Vagina (tissue), 2 donors: ENCODE measurements around the gene PFAS.

Experiments used
- CTCF ChIP-seq, 3 experiments: fragments of 450-650 bp in 2 of 3; fragments of 200-600 bp in 1 of 3; sonication (generic) in 1 of 3; IDR thresholded peaks; one replicate each; pipeline ENCODE4 v1.5.1; 2017 to 2019; ENCODE audit warnings: antibody characterized with exemption in 3 of 3, mild to moderate bottlenecking in 2 of 3, moderate library complexity in 2 of 3
- POLR2A ChIP-seq, 2 donors: fragments of 450-650 bp; IDR thresholded peaks; one replicate each; pipeline ENCODE4 v1.6.1; 2017; ENCODE audit warnings: antibody characterized with exemption in 2 of 2, mild to moderate bottlenecking in 2 of 2, moderate library complexity in 2 of 2
- POLR2AphosphoS5 ChIP-seq, 2 donors: sonication (generic); formaldehyde crosslinking; IDR thresholded peaks; one replicate each; pipeline ENCODE4 v1.9.0; 2017; ENCODE audit warnings: antibody characterized with exemption in 2 of 2, mild to moderate bottlenecking in 2 of 2, low read depth in 1 of 2; ENCODE audit not compliant: insufficient read depth in 1 of 2

- TF ChIP-seq CTCF (IDR thresholded peaks at IDR 0.05): no peak
- TF ChIP-seq POLR2A (IDR thresholded peaks at IDR 0.05): no peak
- peak in 1 of 2 donors; percentile 56 for TF ChIP-seq POLR2AphosphoS5 (IDR thresholded peaks at IDR 0.05; ENCODE audit: insufficient read depth in 1 of 2, low read depth in 1 of 2)
Measured at GRCh38 chr17:8226536-8227237, 22.4 kb upstream of the PFAS start.
